Panc1 (cell line): ENCODE data around the gene C16orf86. TPM values are rescaled to one million over a fixed set of nuclear protein-coding genes. Genes with fewer than 3 reads are reported as not detected.

Experiments
- ATAC-seq: fragments of 200-7000 bp; cut with Tn5 transposase; 2 replicates; pipeline ENCODE4 v1.9.1; 2020; ENCODE audit warnings: mild to moderate bottlenecking, moderate library complexity
- BruUV-seq: library from RNA; stranded (reverse); fragments of 400-500 nt; replicated peaks from 2 replicates; lab custom pipeline; 2021; lab: Mats Ljungman, UMichigan
- CTCF ChIA-PET: fragments of 300-600 bp; sonication (Branson Sonifier 250); formaldehyde crosslinking; loops from one replicate; lab custom pipeline; 2022; ENCODE audit warnings: antibody characterized with exemption; lab: Charles Lee
- POLR2A ChIA-PET: fragments of 300-600 bp; sonication (Branson Sonifier 250); formaldehyde crosslinking; loops from one replicate; lab custom pipeline; 2022; ENCODE audit warnings: antibody characterized with exemption; lab: Charles Lee
- DNase-seq: peaks from one replicate; pipeline ENCODE4 v3.0.0-alpha.2; 2010; ENCODE audit warnings: low read depth, low spot score
- H3K27ac ChIP-seq: 2 replicates; pipeline ENCODE4 v1.5.1; 2011; ENCODE audit warnings: mild to moderate bottlenecking, low read length, inconsistent platforms
- H3K27me3 ChIP-seq: fragments of 200-500 bp; sonication (Bioruptor generic); 2 replicates; pipeline ENCODE4 v1.6.0; 2014; ENCODE audit warnings: low read length, inconsistent platforms; ENCODE audit not compliant: control insufficient read depth, insufficient read depth
- H3K36me3 ChIP-seq: fragments of 200-500 bp; sonication (Bioruptor generic); 2 replicates; pipeline ENCODE4 v1.5.1; 2014; ENCODE audit warnings: inconsistent platforms, mild to moderate bottlenecking, low read length, moderate library complexity; ENCODE audit not compliant: control insufficient read depth, insufficient read depth
- H3K4me1 ChIP-seq: 2 replicates; pipeline ENCODE4 v1.5.1; 2011; ENCODE audit warnings: inconsistent platforms, mild to moderate bottlenecking, low read length, moderate library complexity; ENCODE audit not compliant: control insufficient read depth, insufficient read depth
- H3K4me3 ChIP-seq, 2 experiments: 2 replicates each; pipeline ENCODE4 v1.5.1; 2011 to 2012; ENCODE audit warnings: low read depth in 2 of 2, low read length in 2 of 2, mild to moderate bottlenecking in 2 of 2, inconsistent platforms in 1 of 2, moderate library complexity in 1 of 2
- H3K9me3 ChIP-seq: fragments of 200-500 bp; sonication (Bioruptor generic); 2 replicates; pipeline ENCODE4 v1.5.1; 2014; ENCODE audit warnings: low read depth, mild to moderate bottlenecking, inconsistent platforms, low read length, moderate library complexity; ENCODE audit not compliant: control insufficient read depth, insufficient read depth
- POLR2AphosphoS5 ChIP-seq: IDR thresholded peaks from 2 replicates; pipeline ENCODE4 v1.6.1; 2012; ENCODE audit warnings: mild to moderate bottlenecking, low read depth, low read length, moderate library complexity
- REST ChIP-seq, 2 experiments: IDR thresholded peaks; 2 replicates each; pipeline ENCODE4 v1.6.1; 2011 to 2012; ENCODE audit warnings: low read depth in 2 of 2, control low read depth in 1 of 2, low read length in 1 of 2, mild to moderate bottlenecking in 1 of 2, moderate library complexity in 1 of 2; ENCODE audit not compliant: insufficient read depth in 1 of 2
- SIN3A ChIP-seq: IDR thresholded peaks from 2 replicates; pipeline ENCODE4 v1.6.1; 2012; ENCODE audit warnings: low read depth, mild to moderate bottlenecking, low read length, moderate library complexity, borderline replicate concordance; ENCODE audit not compliant: insufficient read depth
- TCF7L2 ChIP-seq: IDR thresholded peaks from 2 replicates; pipeline ENCODE4 v1.6.1; 2011; ENCODE audit warnings: mild to moderate bottlenecking, low read depth, low read length, inconsistent platforms
- in situ Hi-C: cut with HindIII; loops from 2 replicates; pipeline ENCODE4 v1.10.0; 2016; ENCODE audit warnings: low sequenced_read_pairs, low pct_unique_long_range_greater_than_20kb
- intact Hi-C: fragments of 100-400 bp; cut with micrococcal nuclease; formaldehyde crosslinking; loops from one replicate; pipeline ENCODE4 v1.10.0; 2022; ENCODE audit not compliant: unreplicated experiment
- total RNA-seq: library from RNA; stranded (reverse); gene quantifications from one replicate; pipeline ENCODE4 v1.2.1, GENCODE V29; 2021; ENCODE audit not compliant: unreplicated experiment
- TF ChIP-seq, protein P1 (sequence below): fragments of 450-650 bp; IDR thresholded peaks from 2 replicates; pipeline ENCODE4 v1.5.1; 2017; ENCODE audit warnings: mild to moderate bottlenecking

Gene C16orf86
- total RNA-seq, 1 experiment from 2014 or later = 0.80 TPM

- ATAC-seq (no peak), DNase-seq (no peak)
- intact Hi-C loops (loop anchor here (5.0 to 10.0 kb wide), 2 partner anchors 130 to 252 kb away; partner anchors contain the start of genes RANBP10 and TSNAXIP1), in situ Hi-C loops (no loop called here)
- ChIA-PET CTCF (no interaction called here), POLR2A (no interaction called here)
- Histone ChIP-seq H3K4me1 (no peaks in the 10 kb centered on the region), H3K27ac (no peak overlapping the region), H3K4me3 (no peak overlapping the region), H3K27me3 (no peaks in the 10 kb centered on the region), H3K9me3 (no peaks in the 10 kb centered on the region), H3K36me3 (no peaks in the 10 kb centered on the region; the same call in 1 of the 2 replicates)
- TF ChIP-seq REST (IDR thresholded peaks at IDR 0.05; ENCODE audit: insufficient read depth in 1 of 2, low read depth in 2 of 2, low read length in 1 of 2) (no peak), TCF7L2 (no peak), POLR2AphosphoS5 (no peak), SIN3A (no peak)
- TF ChIP-seq, protein P1, sequence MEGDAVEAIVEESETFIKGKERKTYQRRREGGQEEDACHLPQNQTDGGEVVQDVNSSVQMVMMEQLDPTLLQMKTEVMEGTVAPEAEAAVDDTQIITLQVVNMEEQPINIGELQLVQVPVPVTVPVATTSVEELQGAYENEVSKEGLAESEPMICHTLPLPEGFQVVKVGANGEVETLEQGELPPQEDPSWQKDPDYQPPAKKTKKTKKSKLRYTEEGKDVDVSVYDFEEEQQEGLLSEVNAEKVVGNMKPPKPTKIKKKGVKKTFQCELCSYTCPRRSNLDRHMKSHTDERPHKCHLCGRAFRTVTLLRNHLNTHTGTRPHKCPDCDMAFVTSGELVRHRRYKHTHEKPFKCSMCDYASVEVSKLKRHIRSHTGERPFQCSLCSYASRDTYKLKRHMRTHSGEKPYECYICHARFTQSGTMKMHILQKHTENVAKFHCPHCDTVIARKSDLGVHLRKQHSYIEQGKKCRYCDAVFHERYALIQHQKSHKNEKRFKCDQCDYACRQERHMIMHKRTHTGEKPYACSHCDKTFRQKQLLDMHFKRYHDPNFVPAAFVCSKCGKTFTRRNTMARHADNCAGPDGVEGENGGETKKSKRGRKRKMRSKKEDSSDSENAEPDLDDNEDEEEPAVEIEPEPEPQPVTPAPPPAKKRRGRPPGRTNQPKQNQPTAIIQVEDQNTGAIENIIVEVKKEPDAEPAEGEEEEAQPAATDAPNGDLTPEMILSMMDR = no peak
- no TSS peak for BruUV-seq
Observed at GRCh38 chr16:67674851-67675578, 8.4 kb downstream of the C16orf86 start.

DNA sequence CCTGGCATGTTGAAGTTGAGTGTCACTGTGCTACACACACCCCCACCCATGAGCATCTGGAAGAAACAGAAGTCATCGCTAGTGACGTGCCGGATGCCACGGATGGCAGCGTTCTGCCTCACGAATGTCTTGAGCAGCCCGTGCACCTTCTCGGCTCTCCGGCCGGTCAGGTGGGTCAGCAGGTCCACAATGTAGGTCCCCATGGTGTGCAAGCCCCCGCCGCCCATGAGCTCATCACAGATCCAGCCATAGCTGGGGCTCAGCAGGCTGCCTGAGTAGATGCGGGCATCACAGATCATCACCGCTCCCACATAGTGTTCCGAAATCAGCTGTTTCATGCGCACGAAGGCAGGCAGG is 8.9 kb downstream of the C16orf86 start:
- TF ChIP-seq SIN3A = no peak
- TF ChIP-seq POLR2AphosphoS5 = no peak
- TF ChIP-seq REST (IDR thresholded peaks at IDR 0.05; ENCODE audit: insufficient read depth in 1 of 2, low read depth in 2 of 2, low read length in 1 of 2) = no peak
- TF ChIP-seq, protein P1 = no peak
- no peak for TF ChIP-seq TCF7L2
- ChIA-PET POLR2A (no interaction called here), CTCF (no interaction called here)
- DNase-seq (no peak), ATAC-seq (no peak)
- H3K27me3 ChIP-seq = no peaks in the 10 kb centered on the region
- H3K4me1 ChIP-seq = no peaks in the 10 kb centered on the region
- no peak overlapping the region for H3K4me3 ChIP-seq
- H3K27ac ChIP-seq = no peak overlapping the region
- H3K36me3 ChIP-seq = no peaks in the 10 kb centered on the region; the same call in 1 of the 2 replicates
- no peaks in the 10 kb centered on the region for H3K9me3 ChIP-seq
- in situ Hi-C loops = no loop called here
- no TSS peak for BruUV-seq
- intact Hi-C loops = loop anchor here (10.0 kb wide), 1 partner anchor 129 kb away; the partner anchor contains the start of genes RANBP10 and TSNAXIP1
